Caco-2 (cell line): ENCODE measurements around the gene MADD. TPM values are rescaled to one million over a fixed set of nuclear protein-coding genes. Genes with fewer than 3 reads are reported as not detected.

Source experiments
- BruUV-seq: library from RNA; stranded (reverse); fragments of 400-500 nt; replicated peaks from 2 replicates; lab custom pipeline; 2021; lab: Mats Ljungman, UMichigan
- CTCF ChIA-PET: fragments of 300-600 bp; sonication (Branson Sonifier 250); formaldehyde crosslinking; loops from one replicate; lab custom pipeline; 2022; ENCODE audit warnings: antibody characterized with exemption; lab: Charles Lee
- POLR2A ChIA-PET: fragments of 300-600 bp; sonication (Branson Sonifier 250); formaldehyde crosslinking; loops from one replicate; lab custom pipeline; 2022; ENCODE audit warnings: antibody characterized with exemption; lab: Charles Lee
- DNase-seq, 2 experiments: peaks; one replicate each; pipeline versions ENCODE4 v3.0.0 to v3.0.0-alpha.2; 2020 to 2022
- H3K27me3 ChIP-seq: replicated peaks from 2 replicates; pipeline ENCODE4 v1.6.0; 2011; ENCODE audit warnings: low read length; ENCODE audit not compliant: control insufficient read depth, insufficient read depth
- H3K36me3 ChIP-seq: 2 replicates; pipeline ENCODE4 v1.5.1; 2011; ENCODE audit warnings: low read length; ENCODE audit not compliant: control insufficient read depth, insufficient read depth
- H3K4me1 ChIP-seq: fragments of 250-450 bp; sonication (Bioruptor Pico); 2 replicates; pipeline ENCODE4 v1.5.1; 2020; ENCODE audit warnings: mild to moderate bottlenecking
- H3K4me3 ChIP-seq: 2 replicates; pipeline ENCODE4 v1.5.1; 2011; ENCODE audit warnings: low read depth, mild to moderate bottlenecking, control low read depth, low read length
- H3K9me3 ChIP-seq: fragments of 250-450 bp; sonication (Bioruptor Pico); 2 replicates; pipeline ENCODE4 v1.5.1; 2020; ENCODE audit warnings: mild to moderate bottlenecking, moderate library complexity
- H3K27ac Mint-ChIP-seq: one replicate; pipeline ENCODE4 v1.8.0; 2022; ENCODE audit warnings: mixed read lengths; ENCODE audit not compliant: unreplicated experiment
- H3K27me3 Mint-ChIP-seq: one replicate; pipeline ENCODE4 v1.8.0; 2022; ENCODE audit warnings: mixed read lengths; ENCODE audit not compliant: insufficient read depth, unreplicated experiment
- H3K36me3 Mint-ChIP-seq: one replicate; pipeline ENCODE4 v1.8.0; 2022; ENCODE audit warnings: mild to moderate bottlenecking, mixed read lengths; ENCODE audit not compliant: insufficient read depth, unreplicated experiment
- H3K4me1 Mint-ChIP-seq: one replicate; pipeline ENCODE4 v1.8.0; 2022; ENCODE audit warnings: low read depth, mixed read lengths; ENCODE audit not compliant: unreplicated experiment
- H3K4me3 Mint-ChIP-seq: one replicate; pipeline ENCODE4 v1.8.0; 2022; ENCODE audit warnings: mild to moderate bottlenecking, moderate library complexity, mixed read lengths; ENCODE audit not compliant: unreplicated experiment
- H3K9me3 Mint-ChIP-seq: one replicate; pipeline ENCODE4 v1.8.0; 2022; ENCODE audit warnings: mixed read lengths; ENCODE audit not compliant: unreplicated experiment
- intact Hi-C: fragments of 100-400 bp; cut with micrococcal nuclease; formaldehyde crosslinking; loops from one replicate; pipeline ENCODE4 v1.10.0; 2022; ENCODE audit not compliant: unreplicated experiment
- total RNA-seq: library from RNA; stranded (reverse); gene quantifications from 2 replicates; pipeline ENCODE4 v1.2.3, GENCODE V29; 2022
- TF ChIP-seq, protein P1 (sequence below), 2 experiments: fragments of 200-600 bp in 1 of 2; IDR thresholded peaks; 1 replicate in 1 of 2; 2 replicates in 1 of 2; pipeline versions ENCODE4 v1.5.1 to v1.8.0; 2011 to 2022; ENCODE audit warnings: antibody characterized with exemption in 1 of 2, control low read depth in 1 of 2, inconsistent platforms in 1 of 2, low read depth in 1 of 2, low read length in 1 of 2, mild to moderate bottlenecking in 1 of 2, moderate library complexity in 1 of 2; ENCODE audit not compliant: insufficient read depth in 1 of 2, severe bottlenecking in 1 of 2, unreplicated experiment in 1 of 2

Gene MADD
- total RNA-seq, 1 experiment from 2014 or later: 63.8 TPM

DNA sequence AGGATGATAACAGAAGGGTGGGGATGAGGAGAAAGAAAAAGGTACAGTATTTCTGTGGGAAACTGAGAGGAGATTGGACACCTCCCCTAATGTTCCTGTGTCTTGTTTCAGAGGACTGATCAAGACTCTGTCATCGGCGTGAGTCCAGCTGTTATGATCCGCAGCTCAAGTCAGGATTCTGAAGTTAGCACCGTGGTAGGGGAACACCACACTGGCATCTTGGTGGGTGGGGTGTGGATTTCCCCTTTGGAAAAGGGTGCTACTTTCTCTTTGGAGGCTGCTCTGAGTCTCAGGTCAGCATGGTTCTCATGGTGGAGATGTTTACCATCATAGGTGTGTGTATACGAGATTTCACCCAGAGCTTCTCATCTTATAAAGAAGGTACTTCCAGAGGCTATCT is 25.5 kb downstream of the MADD start:
- no peaks in the 10 kb centered on the region for H3K27me3 Mint-ChIP-seq
- intact Hi-C loops: no loop called here

GRCh38 chr11:47296045-47296444 is 26.1 kb downstream of the MADD start:
- peaks cover 8% of the 10 kb centered on the region for H3K36me3 ChIP-seq
- intact Hi-C loops: no loop called here
- no peaks in the 10 kb centered on the region for H3K27me3 ChIP-seq
- H3K9me3 Mint-ChIP-seq: peaks cover 2% of the 10 kb centered on the region
- DNase-seq: no peak
- BruUV-seq: no TSS peak
- H3K27me3 Mint-ChIP-seq: no peaks in the 10 kb centered on the region
- ChIA-PET POLR2A (no interaction called here), CTCF (no interaction called here)
- no peak overlapping the region for H3K4me3 ChIP-seq
- H3K27ac Mint-ChIP-seq: no peak overlapping the region
- peaks cover 8% of the 10 kb centered on the region for H3K9me3 ChIP-seq
- no peaks in the 10 kb centered on the region for H3K4me1 ChIP-seq
- H3K4me3 Mint-ChIP-seq: no peak overlapping the region
- peaks cover 85% of the 10 kb centered on the region for H3K36me3 Mint-ChIP-seq
- TF ChIP-seq, protein P1, sequence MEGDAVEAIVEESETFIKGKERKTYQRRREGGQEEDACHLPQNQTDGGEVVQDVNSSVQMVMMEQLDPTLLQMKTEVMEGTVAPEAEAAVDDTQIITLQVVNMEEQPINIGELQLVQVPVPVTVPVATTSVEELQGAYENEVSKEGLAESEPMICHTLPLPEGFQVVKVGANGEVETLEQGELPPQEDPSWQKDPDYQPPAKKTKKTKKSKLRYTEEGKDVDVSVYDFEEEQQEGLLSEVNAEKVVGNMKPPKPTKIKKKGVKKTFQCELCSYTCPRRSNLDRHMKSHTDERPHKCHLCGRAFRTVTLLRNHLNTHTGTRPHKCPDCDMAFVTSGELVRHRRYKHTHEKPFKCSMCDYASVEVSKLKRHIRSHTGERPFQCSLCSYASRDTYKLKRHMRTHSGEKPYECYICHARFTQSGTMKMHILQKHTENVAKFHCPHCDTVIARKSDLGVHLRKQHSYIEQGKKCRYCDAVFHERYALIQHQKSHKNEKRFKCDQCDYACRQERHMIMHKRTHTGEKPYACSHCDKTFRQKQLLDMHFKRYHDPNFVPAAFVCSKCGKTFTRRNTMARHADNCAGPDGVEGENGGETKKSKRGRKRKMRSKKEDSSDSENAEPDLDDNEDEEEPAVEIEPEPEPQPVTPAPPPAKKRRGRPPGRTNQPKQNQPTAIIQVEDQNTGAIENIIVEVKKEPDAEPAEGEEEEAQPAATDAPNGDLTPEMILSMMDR (IDR thresholded peaks at IDR 0.05; ENCODE audit: insufficient read depth in 1 of 2, low read depth in 1 of 2, low read length in 1 of 2, severe bottlenecking in 1 of 2, unreplicated experiment in 1 of 2): no peak
- no peaks in the 10 kb centered on the region for H3K4me1 Mint-ChIP-seq

More for the DNA sequence above, 25.5 kb downstream of the MADD start:
- CTCF ChIA-PET: no interaction called here
- Histone ChIP-seq H3K4me3 (no peak overlapping the region), H3K27me3 (no peaks in the 10 kb centered on the region), H3K36me3 (peaks cover 8% of the 10 kb centered on the region), H3K4me1 (no peaks in the 10 kb centered on the region), H3K9me3 (peaks cover 8% of the 10 kb centered on the region)
- H3K4me1 Mint-ChIP-seq: no peaks in the 10 kb centered on the region
- POLR2A ChIA-PET: no interaction called here
- BruUV-seq: no TSS peak
- TF ChIP-seq, protein P1 (IDR thresholded peaks at IDR 0.05; ENCODE audit: insufficient read depth in 1 of 2, low read depth in 1 of 2, low read length in 1 of 2, severe bottlenecking in 1 of 2, unreplicated experiment in 1 of 2): no peak
- DNase-seq: no peak
- no peak overlapping the region for H3K4me3 Mint-ChIP-seq
- H3K9me3 Mint-ChIP-seq: no peaks in the 10 kb centered on the region
- peaks cover 85% of the 10 kb centered on the region for H3K36me3 Mint-ChIP-seq
- no peak overlapping the region for H3K27ac Mint-ChIP-seq

DNA sequence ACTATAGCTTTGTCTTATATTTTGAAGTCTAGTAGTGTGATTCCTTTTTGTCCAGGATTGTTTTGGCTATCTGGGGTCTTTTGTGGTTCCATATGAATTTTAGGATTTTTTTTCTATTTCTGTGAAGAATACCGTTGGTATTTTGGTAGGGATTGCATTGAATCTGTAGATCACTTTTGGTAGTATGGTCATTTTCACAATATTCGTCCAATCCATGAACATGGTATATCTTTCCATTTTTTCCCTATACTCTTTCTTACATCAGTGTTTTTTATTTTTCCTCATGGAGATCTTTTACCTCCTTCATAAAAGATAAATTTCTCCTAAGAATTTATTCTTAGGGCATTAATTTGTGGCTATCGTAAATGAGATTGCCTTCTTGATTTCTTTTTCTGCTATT is 29.1 kb downstream of the MADD start:
- peaks cover 92% of the 10 kb centered on the region for H3K36me3 Mint-ChIP-seq
- POLR2A ChIA-PET: no interaction called here
- peaks cover 8% of the 10 kb centered on the region for H3K9me3 ChIP-seq

More for the DNA sequence above, 29.1 kb downstream of the MADD start:
- Mint-ChIP-seq H3K4me3 (no peak overlapping the region), H3K27me3 (no peaks in the 10 kb centered on the region), H3K4me1 (no peaks in the 10 kb centered on the region), H3K27ac (no peak overlapping the region), H3K9me3 (peaks cover 21% of the 10 kb centered on the region)
- H3K27me3 ChIP-seq: no peaks in the 10 kb centered on the region
- H3K4me1 ChIP-seq: no peaks in the 10 kb centered on the region
- no peak overlapping the region for H3K4me3 ChIP-seq
- peaks cover 4% of the 10 kb centered on the region; the same call in 1 of the 2 replicates for H3K36me3 ChIP-seq
- CTCF ChIA-PET: no interaction called here
- no TSS peak for BruUV-seq
- no peak for DNase-seq
- TF ChIP-seq, protein P1 (IDR thresholded peaks at IDR 0.05; ENCODE audit: insufficient read depth in 1 of 2, low read depth in 1 of 2, low read length in 1 of 2, severe bottlenecking in 1 of 2, unreplicated experiment in 1 of 2): no peak
- intact Hi-C loops: no loop called here
